GM13976 (cell line): ENCODE results near the gene FBXO11.
A peak's percentile ranks its signal among the peaks of the same experiment; 100 is the strongest.

Experiments
- DNase-seq: peaks from one replicate; pipeline ENCODE4 v3.0.0; 2012; ENCODE audit warnings: low spot score
- in situ Hi-C: fragments of 300-500 bp; cut with MboI; formaldehyde crosslinking; loops from one replicate; pipeline ENCODE4 v1.12.0; 2022; ENCODE audit warnings: low sequenced_read_pairs, mixed read lengths, inconsistent platforms; ENCODE audit not compliant: unreplicated experiment
- TF ChIP-seq, protein P1 (sequence below): IDR thresholded peaks from 2 replicates; pipeline ENCODE4 v1.5.1; 2012; ENCODE audit warnings: borderline replicate concordance, mild to moderate bottlenecking; ENCODE audit not compliant: insufficient read depth; ENCODE audit errors: extremely low read depth, missing control alignments, control extremely low read depth

FBXO11 gene

GRCh38 chr2:47777277-47777937, 128.9 kb downstream of the FBXO11 start:
- TF ChIP-seq, protein P1, sequence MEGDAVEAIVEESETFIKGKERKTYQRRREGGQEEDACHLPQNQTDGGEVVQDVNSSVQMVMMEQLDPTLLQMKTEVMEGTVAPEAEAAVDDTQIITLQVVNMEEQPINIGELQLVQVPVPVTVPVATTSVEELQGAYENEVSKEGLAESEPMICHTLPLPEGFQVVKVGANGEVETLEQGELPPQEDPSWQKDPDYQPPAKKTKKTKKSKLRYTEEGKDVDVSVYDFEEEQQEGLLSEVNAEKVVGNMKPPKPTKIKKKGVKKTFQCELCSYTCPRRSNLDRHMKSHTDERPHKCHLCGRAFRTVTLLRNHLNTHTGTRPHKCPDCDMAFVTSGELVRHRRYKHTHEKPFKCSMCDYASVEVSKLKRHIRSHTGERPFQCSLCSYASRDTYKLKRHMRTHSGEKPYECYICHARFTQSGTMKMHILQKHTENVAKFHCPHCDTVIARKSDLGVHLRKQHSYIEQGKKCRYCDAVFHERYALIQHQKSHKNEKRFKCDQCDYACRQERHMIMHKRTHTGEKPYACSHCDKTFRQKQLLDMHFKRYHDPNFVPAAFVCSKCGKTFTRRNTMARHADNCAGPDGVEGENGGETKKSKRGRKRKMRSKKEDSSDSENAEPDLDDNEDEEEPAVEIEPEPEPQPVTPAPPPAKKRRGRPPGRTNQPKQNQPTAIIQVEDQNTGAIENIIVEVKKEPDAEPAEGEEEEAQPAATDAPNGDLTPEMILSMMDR, result no peak
- in situ Hi-C loops, result no loop called here
- DNase-seq, result no peak

GRCh38 chr2:47774567-47774966, 131.7 kb downstream of the FBXO11 start:
- TF ChIP-seq, protein P1, result no peak
- in situ Hi-C loops, result no loop called here
- DNase-seq, result no peak

GRCh38 chr2:47772343-47772742, 134.0 kb downstream of the FBXO11 start:
- in situ Hi-C loops, result no loop called here
- DNase-seq, result no peak
- TF ChIP-seq, protein P1, result no peak

DNA sequence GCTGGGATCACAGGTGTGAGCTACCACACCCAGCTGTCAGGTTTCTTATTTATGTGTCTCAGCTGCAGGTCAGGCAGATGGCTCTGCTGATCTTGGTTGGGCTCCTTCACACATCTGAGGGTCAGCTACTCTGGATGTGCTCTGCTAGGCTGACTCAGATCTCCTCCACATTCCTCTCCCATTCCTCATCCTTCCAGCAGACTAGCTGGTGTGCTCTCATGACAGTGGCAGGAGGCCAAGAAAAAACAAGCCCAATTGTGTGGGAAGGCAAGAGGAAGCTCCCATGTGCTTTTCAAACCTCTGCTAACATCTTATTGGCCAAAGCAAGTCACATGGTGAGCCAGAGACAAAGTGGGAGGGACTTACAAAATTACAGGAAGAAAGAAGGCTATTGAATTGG, 135.1 kb downstream of the FBXO11 start:
- no peak for DNase-seq
- in situ Hi-C loops, result no loop called here
- TF ChIP-seq, protein P1, result no peak

GRCh38 chr2:47769318-47769717, 137.0 kb downstream of the FBXO11 start:
- in situ Hi-C loops, result loop anchor here (10.0 kb wide), 2 partner anchors 255 to 435 kb away; no protein-coding TSS in a partner anchor
- no peak for DNase-seq
- TF ChIP-seq, protein P1, result no peak

DNA sequence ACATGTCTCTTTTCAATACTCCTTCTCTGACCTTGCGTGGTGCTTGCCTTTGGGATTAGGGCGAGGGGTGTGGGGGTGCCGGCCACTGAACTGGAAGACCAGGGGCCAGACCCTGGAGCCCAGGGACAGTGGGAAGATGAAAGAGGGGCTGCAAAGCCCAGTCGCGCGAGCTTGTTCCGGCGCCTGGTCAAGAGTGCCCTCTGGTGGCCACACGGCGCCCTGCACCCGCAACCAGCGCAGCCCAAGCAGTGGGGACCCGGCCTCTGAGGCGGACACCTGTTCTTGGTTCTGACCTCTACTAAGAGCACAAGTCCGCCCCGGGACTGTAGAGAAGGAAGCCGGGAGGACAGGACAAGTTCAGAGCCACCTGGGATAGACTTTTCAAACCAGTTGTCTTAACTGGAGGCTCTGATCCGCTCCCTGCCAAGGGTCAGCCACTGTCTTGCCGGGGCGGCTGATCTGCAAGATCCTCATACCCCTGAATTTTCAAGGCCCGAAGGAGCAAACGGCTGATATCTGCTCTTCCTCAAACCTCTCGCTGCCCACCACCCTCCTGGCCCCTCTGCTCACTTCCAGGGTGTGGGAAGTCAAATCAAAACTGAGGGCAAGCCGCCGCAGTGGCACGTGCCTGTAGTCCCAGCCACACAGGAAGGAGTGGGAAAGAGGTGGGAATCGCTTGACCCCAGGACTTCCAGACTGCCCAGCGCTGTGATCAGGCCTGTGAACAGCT, 138.3 kb downstream of the FBXO11 start:
- peak; percentile 79 for DNase-seq
- in situ Hi-C loops, result loop anchor here (10.0 kb wide), 2 partner anchors 253 to 433 kb away; no protein-coding TSS in a partner anchor
- TF ChIP-seq, protein P1, result peak; percentile 99
